SK-N-SH (cell line): ENCODE measurements around the gene SDK1. TPM values are rescaled to one million over a fixed set of nuclear protein-coding genes. Genes with fewer than 3 reads are reported as not detected.

Source experiments
- CTCF ChIA-PET: fragments of 300-600, 350-600 bp; formaldehyde crosslinking; extraction: SDS; loops from one replicate; lab custom pipeline; 2021; lab: Yijun Ruan, JAX
- POLR2A ChIA-PET: fragments of 350-600 bp; sonication (Branson Sonifier 250); formaldehyde crosslinking; extraction: SDS; loops from one replicate; lab custom pipeline; 2020; ENCODE audit warnings: antibody characterized with exemption, inconsistent platforms; lab: Yijun Ruan, JAX
- DNase-seq: peaks from one replicate; pipeline ENCODE4 v3.0.0; 2012
- H2AFZ ChIP-seq: fragments of 200-600 bp; sonication (generic); 2 replicates; pipeline ENCODE4 v1.8.1; 2016; ENCODE audit warnings: antibody characterized with exemption, mild to moderate bottlenecking, low read depth
- H3F3A ChIP-seq: fragments of 200-600 bp; sonication (generic); replicated peaks from 2 replicates; pipeline ENCODE3; 2016; ENCODE audit warnings: antibody characterized with exemption, mild to moderate bottlenecking; ENCODE audit not compliant: insufficient read depth
- H3K27ac ChIP-seq, 2 experiments: fragments of 200-500 bp in 1 of 2; fragments of 200-600 bp in 1 of 2; sonication (Bioruptor generic) in 1 of 2; sonication (generic), shearing (Covaris generic) in 1 of 2; 2 replicates each; pipeline versions ENCODE4 v1.5.1 to v1.6.1; 2014 to 2016; ENCODE audit warnings: low read depth in 2 of 2, inconsistent platforms in 1 of 2, low read length in 1 of 2, mild to moderate bottlenecking in 1 of 2, mixed read lengths in 1 of 2
- H3K27me3 ChIP-seq: fragments of 200-600 bp; sonication (generic), shearing (Covaris generic); 2 replicates; pipeline ENCODE4 v1.6.1; 2016; ENCODE audit warnings: mixed run types; ENCODE audit not compliant: insufficient read depth
- H3K36me3 ChIP-seq, 2 experiments: fragments of 200-500 bp in 1 of 2; fragments of 200-600 bp in 1 of 2; sonication (Bioruptor generic) in 1 of 2; sonication (generic) in 1 of 2; replicated peaks in 1 of 2; 2 replicates each; pipeline versions ENCODE3 to v1.5.1; 2014 to 2016; ENCODE audit warnings: low read length in 1 of 2, mild to moderate bottlenecking in 1 of 2; ENCODE audit not compliant: insufficient read depth in 2 of 2, control insufficient read depth in 1 of 2
- H3K4me1 ChIP-seq, 2 experiments: fragments of 200-500 bp in 1 of 2; fragments of 200-600 bp in 1 of 2; sonication (Bioruptor generic) in 1 of 2; sonication (generic), shearing (Covaris generic) in 1 of 2; 2 replicates each; pipeline versions ENCODE4 v1.5.1 to v1.6.1; 2014 to 2016; ENCODE audit warnings: low read depth in 1 of 2, low read length in 1 of 2, mixed run types in 1 of 2; ENCODE audit not compliant: insufficient read depth in 2 of 2, control insufficient read depth in 1 of 2
- H3K4me2 ChIP-seq: fragments of 200-600 bp; sonication (generic), shearing (Covaris generic); 2 replicates; pipeline ENCODE4 v1.6.1; 2017; ENCODE audit warnings: mixed run types
- H3K4me3 ChIP-seq, 2 experiments: fragments of 200-500 bp in 1 of 2; fragments of 200-600 bp in 1 of 2; sonication (Bioruptor generic) in 1 of 2; sonication (generic), shearing (Covaris generic) in 1 of 2; 2 replicates each; pipeline versions ENCODE4 v1.5.1 to v1.8.1; 2014 to 2016; ENCODE audit warnings: low read depth in 2 of 2, inconsistent platforms in 1 of 2, low read length in 1 of 2, mild to moderate bottlenecking in 1 of 2, mixed read lengths in 1 of 2, moderate library complexity in 1 of 2
- H3K79me2 ChIP-seq: fragments of 200-600 bp; sonication (generic); 2 replicates; pipeline ENCODE4 v1.8.1; 2017; ENCODE audit warnings: mild to moderate bottlenecking; ENCODE audit not compliant: insufficient read depth
- H3K9ac ChIP-seq: fragments of 200-600 bp; sonication (generic); 2 replicates; pipeline ENCODE4 v1.6.1; 2017; ENCODE audit warnings: mixed run types
- H3K9me2 ChIP-seq: fragments of 200-600 bp; sonication (generic); 2 replicates; pipeline ENCODE4 v1.6.1; 2017; ENCODE audit warnings: mixed run types
- H3K9me3 ChIP-seq: fragments of 200-600 bp; sonication (generic); 2 replicates; pipeline ENCODE4 v1.6.1; 2017; ENCODE audit warnings: mixed run types, mild to moderate bottlenecking, moderate library complexity
- H4K20me1 ChIP-seq: fragments of 200-600 bp; sonication (generic); 2 replicates; pipeline ENCODE4 v1.6.1; 2017; ENCODE audit warnings: mild to moderate bottlenecking, mixed run types; ENCODE audit not compliant: insufficient read depth
- CHD2 ChIP-seq: fragments of 150-350 bp; IDR thresholded peaks from 2 replicates; pipeline ENCODE4 v1.6.1; 2018; ENCODE audit warnings: low read length; ENCODE audit not compliant: partially characterized antibody
- ELF1 ChIP-seq: IDR thresholded peaks from 2 replicates; pipeline ENCODE4 v1.4.0; 2012
- EZH2phosphoT487 ChIP-seq: fragments of 200-600 bp; sonication (generic); IDR thresholded peaks from 2 replicates; pipeline ENCODE4 v1.6.1; 2017; ENCODE audit warnings: low read depth, mixed run types, mild to moderate bottlenecking, antibody characterized with exemption, moderate library complexity, borderline replicate concordance
- FOXM1 ChIP-seq: IDR thresholded peaks from 2 replicates; pipeline ENCODE4 v1.4.0; 2012; ENCODE audit warnings: low read depth, mild to moderate bottlenecking
- GABPA ChIP-seq: IDR thresholded peaks from 2 replicates; pipeline ENCODE4 v1.4.0; 2012; ENCODE audit warnings: low read depth, mild to moderate bottlenecking
- MEF2A ChIP-seq: IDR thresholded peaks from 2 replicates; pipeline ENCODE4 v1.4.0; 2012; ENCODE audit warnings: low read depth, borderline replicate concordance
- MXI1 ChIP-seq: IDR thresholded peaks from 2 replicates; pipeline ENCODE4 v1.6.1; 2012; ENCODE audit warnings: mild to moderate bottlenecking, low read depth, low read length, improper control_type of control experiment
- NFIC ChIP-seq: IDR thresholded peaks from 2 replicates; pipeline ENCODE4 v1.4.0; 2012; ENCODE audit warnings: borderline replicate concordance
- NRF1 ChIP-seq: IDR thresholded peaks from 2 replicates; pipeline ENCODE4 v1.6.1; 2012; ENCODE audit warnings: low read depth, mild to moderate bottlenecking, low read length
- RXRA ChIP-seq: IDR thresholded peaks from 2 replicates; pipeline ENCODE4 v1.4.0; 2012; ENCODE audit warnings: low read depth, mild to moderate bottlenecking, borderline replicate concordance
- SIN3A ChIP-seq: IDR thresholded peaks from 2 replicates; pipeline ENCODE4 v1.6.1; 2012; ENCODE audit warnings: low read depth, mild to moderate bottlenecking, low read length, moderate library complexity, borderline replicate concordance
- SMC3 ChIP-seq: IDR thresholded peaks from 2 replicates; pipeline ENCODE4 v1.6.1; 2012; ENCODE audit warnings: low read depth, low read length, improper control_type of control experiment
- TAF1 ChIP-seq: IDR thresholded peaks from 2 replicates; pipeline ENCODE4 v1.6.1; 2012; ENCODE audit warnings: low read depth, mild to moderate bottlenecking, low read length, moderate library complexity, borderline replicate concordance
- TCF12 ChIP-seq: IDR thresholded peaks from 2 replicates; pipeline ENCODE4 v1.4.0; 2012
- TEAD4 ChIP-seq: IDR thresholded peaks from 2 replicates; pipeline ENCODE4 v1.4.0; 2012; ENCODE audit warnings: mild to moderate bottlenecking, borderline replicate concordance; ENCODE audit not compliant: insufficient read depth
- YY1 ChIP-seq: IDR thresholded peaks from 2 replicates; pipeline ENCODE4 v1.4.0; 2012; ENCODE audit warnings: low read depth, mild to moderate bottlenecking
- WGBS: methylation state at CpG from one replicate; pipeline ENCODE4 v1.1.6; 2017; ENCODE audit warnings: low lambda C conversion rate; 5-methylcytosine and 5-hydroxymethylcytosine counted together
- polyA plus RNA-seq, 3 experiments: library from polyadenylated mRNA; depleted of rRNA; stranded (reverse); fragments of >200 nt; gene quantifications; 2 replicates each; pipeline ENCODE4 v1.2.3, GENCODE V29; 2012
- TF ChIP-seq, protein P1 (sequence below): IDR thresholded peaks from 2 replicates; pipeline ENCODE4 v1.6.1; 2012; ENCODE audit warnings: mild to moderate bottlenecking, low read depth, low read length, moderate library complexity
- TF ChIP-seq, protein P2 (sequence below): IDR thresholded peaks from 2 replicates; pipeline ENCODE4 v1.4.0; 2012; ENCODE audit warnings: low read depth, borderline replicate concordance
- TF ChIP-seq, protein P3 (sequence below): IDR thresholded peaks from 2 replicates; pipeline ENCODE4 v1.4.0; 2012; ENCODE audit warnings: low read depth
- TF ChIP-seq, protein P4 (sequence below): IDR thresholded peaks from 2 replicates; pipeline ENCODE4; 2012

SDK1 gene
- polyA plus RNA-seq, 1 of the 3 experiments (the other 2 are of a cell fraction): 1.2 TPM

DNA sequence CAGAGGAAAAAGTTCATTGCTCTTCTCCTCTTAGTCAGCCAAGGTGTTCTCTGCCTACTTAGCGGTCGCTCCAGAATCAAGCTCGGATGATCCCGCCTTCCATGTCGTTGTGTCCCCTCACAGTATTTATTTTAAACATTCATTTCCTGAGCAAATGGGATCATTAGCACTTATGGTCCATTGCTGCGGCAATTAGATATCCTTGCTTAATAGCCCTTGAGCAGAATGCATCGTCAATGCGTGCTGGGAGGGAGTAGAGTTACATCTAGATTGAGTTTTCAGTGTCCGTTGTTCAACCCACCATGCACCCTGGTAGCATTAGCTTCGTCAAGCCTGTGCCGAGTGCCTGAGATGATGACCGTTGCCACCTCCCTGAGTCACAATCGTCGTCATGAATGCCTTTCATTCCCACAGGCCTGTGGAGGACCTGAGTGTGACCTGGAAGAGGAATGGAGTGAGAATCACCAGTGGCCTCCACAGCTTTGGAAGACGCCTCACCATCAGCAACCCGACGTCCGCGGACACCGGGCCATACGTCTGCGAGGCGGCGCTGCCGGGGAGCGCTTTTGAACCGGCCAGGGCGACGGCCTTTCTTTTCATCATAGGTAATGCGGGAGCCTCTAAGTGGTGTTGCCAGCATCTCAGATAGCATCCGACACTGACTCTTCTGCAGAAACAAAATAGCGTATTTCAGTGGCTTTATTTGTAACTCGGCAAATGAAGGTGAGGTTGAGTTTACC lies 650.4 kb downstream of the SDK1 start:
- Histone ChIP-seq H3K9ac (no peak overlapping the region), H3K27me3 (no peaks in the 10 kb centered on the region), H3K27ac (no peak overlapping the region), H3K36me3 (no peaks in the 10 kb centered on the region), H4K20me1 (no peaks in the 10 kb centered on the region), H3K4me1 (peaks cover 0 to 7% of the 10 kb centered on the region in 2 experiments; a peak in 1 of 4 replicates), H3K79me2 (no peaks in the 10 kb centered on the region), H3F3A (no peaks in the 10 kb centered on the region), H3K4me2 (no peak overlapping the region), H3K4me3 (no peak overlapping the region), H3K9me2 (no peaks in the 10 kb centered on the region), H3K9me3 (no peaks in the 10 kb centered on the region), H2AFZ (no peak overlapping the region)
- ChIA-PET POLR2A (no interaction called here), CTCF (no interaction called here)
- DNase-seq: no peak
- TF ChIP-seq MEF2A (no peak), ELF1 (no peak), FOXM1 (no peak), SIN3A (no peak), NRF1 (no peak), MXI1 (no peak), TAF1 (no peak), NFIC (no peak), TEAD4 (no peak), GABPA (no peak), TCF12 (no peak), CHD2 (no peak), SMC3 (no peak), EZH2phosphoT487 (no peak), YY1 (no peak), RXRA (no peak)
- TF ChIP-seq, protein P1, sequence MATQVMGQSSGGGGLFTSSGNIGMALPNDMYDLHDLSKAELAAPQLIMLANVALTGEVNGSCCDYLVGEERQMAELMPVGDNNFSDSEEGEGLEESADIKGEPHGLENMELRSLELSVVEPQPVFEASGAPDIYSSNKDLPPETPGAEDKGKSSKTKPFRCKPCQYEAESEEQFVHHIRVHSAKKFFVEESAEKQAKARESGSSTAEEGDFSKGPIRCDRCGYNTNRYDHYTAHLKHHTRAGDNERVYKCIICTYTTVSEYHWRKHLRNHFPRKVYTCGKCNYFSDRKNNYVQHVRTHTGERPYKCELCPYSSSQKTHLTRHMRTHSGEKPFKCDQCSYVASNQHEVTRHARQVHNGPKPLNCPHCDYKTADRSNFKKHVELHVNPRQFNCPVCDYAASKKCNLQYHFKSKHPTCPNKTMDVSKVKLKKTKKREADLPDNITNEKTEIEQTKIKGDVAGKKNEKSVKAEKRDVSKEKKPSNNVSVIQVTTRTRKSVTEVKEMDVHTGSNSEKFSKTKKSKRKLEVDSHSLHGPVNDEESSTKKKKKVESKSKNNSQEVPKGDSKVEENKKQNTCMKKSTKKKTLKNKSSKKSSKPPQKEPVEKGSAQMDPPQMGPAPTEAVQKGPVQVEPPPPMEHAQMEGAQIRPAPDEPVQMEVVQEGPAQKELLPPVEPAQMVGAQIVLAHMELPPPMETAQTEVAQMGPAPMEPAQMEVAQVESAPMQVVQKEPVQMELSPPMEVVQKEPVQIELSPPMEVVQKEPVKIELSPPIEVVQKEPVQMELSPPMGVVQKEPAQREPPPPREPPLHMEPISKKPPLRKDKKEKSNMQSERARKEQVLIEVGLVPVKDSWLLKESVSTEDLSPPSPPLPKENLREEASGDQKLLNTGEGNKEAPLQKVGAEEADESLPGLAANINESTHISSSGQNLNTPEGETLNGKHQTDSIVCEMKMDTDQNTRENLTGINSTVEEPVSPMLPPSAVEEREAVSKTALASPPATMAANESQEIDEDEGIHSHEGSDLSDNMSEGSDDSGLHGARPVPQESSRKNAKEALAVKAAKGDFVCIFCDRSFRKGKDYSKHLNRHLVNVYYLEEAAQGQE: no peak
- TF ChIP-seq, protein P2, sequence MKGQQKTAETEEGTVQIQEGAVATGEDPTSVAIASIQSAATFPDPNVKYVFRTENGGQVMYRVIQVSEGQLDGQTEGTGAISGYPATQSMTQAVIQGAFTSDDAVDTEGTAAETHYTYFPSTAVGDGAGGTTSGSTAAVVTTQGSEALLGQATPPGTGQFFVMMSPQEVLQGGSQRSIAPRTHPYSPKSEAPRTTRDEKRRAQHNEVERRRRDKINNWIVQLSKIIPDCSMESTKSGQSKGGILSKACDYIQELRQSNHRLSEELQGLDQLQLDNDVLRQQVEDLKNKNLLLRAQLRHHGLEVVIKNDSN: no peak
- TF ChIP-seq, protein P3, sequence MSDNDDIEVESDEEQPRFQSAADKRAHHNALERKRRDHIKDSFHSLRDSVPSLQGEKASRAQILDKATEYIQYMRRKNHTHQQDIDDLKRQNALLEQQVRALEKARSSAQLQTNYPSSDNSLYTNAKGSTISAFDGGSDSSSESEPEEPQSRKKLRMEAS: no peak
- TF ChIP-seq, protein P4, sequence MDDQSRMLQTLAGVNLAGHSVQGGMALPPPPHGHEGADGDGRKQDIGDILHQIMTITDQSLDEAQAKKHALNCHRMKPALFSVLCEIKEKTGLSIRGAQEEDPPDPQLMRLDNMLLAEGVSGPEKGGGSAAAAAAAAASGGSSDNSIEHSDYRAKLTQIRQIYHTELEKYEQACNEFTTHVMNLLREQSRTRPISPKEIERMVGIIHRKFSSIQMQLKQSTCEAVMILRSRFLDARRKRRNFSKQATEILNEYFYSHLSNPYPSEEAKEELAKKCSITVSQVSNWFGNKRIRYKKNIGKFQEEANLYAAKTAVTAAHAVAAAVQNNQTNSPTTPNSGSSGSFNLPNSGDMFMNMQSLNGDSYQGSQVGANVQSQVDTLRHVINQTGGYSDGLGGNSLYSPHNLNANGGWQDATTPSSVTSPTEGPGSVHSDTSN: no peak
- WGBS: 89% methylated on average over 33 of the region's 33 CpGs
